Keratinocyte (primary cell): ENCODE results near the gene ZBTB5. TPM values are rescaled to one million over a fixed set of nuclear protein-coding genes. Genes with fewer than 3 reads are reported as not detected.

Experiments used
- DNase-seq: peaks from one replicate; pipeline ENCODE4 v3.0.0-alpha.2; 2011; ENCODE audit warnings: low read depth, missing footprints, low spot score
- FAIRE-seq: peaks from 2 replicates; lab custom pipeline; 2011; peaks lifted over from hg19 to GRCh38; lab: Jason Lieb, UNC
- H2AFZ ChIP-seq: 2 replicates; pipeline ENCODE4 v1.6.0; 2012; ENCODE audit warnings: low read length, control low read depth, inconsistent platforms; ENCODE audit not compliant: control insufficient read depth
- H3K27ac ChIP-seq: 2 replicates; pipeline ENCODE4 v1.5.1; 2011; ENCODE audit warnings: low read length; ENCODE audit not compliant: control insufficient read depth, insufficient read depth
- H3K27me3 ChIP-seq: 3 replicates; pipeline ENCODE4 v1.6.0; 2011; ENCODE audit warnings: low read length; ENCODE audit not compliant: control insufficient read depth, insufficient read depth; ENCODE audit errors: extremely low read depth
- H3K36me3 ChIP-seq, 2 experiments: 2 replicates in 1 of 2; 3 replicates in 1 of 2; pipeline ENCODE4 v1.5.1; 2011; ENCODE audit warnings: low read length in 2 of 2, mild to moderate bottlenecking in 1 of 2; ENCODE audit not compliant: control insufficient read depth in 2 of 2, insufficient read depth in 2 of 2; ENCODE audit errors: extremely low read depth in 1 of 2
- H3K4me1 ChIP-seq: 3 replicates; pipeline ENCODE4 v1.5.1; 2011; ENCODE audit warnings: low read length; ENCODE audit not compliant: control insufficient read depth, insufficient read depth; ENCODE audit errors: extremely low read depth
- H3K4me2 ChIP-seq: 3 replicates; pipeline ENCODE4 v1.6.0; 2011; ENCODE audit warnings: low read depth, low read length; ENCODE audit not compliant: control insufficient read depth, insufficient read depth; ENCODE audit errors: extremely low read depth
- H3K4me3 ChIP-seq, 3 experiments: fragments of 200-600 bp in 1 of 3; sonication (generic) in 1 of 3; 2 replicates in 2 of 3; 3 replicates in 1 of 3; pipeline ENCODE4 v1.5.1; 2011 to 2016; ENCODE audit warnings: low read length in 3 of 3, mild to moderate bottlenecking in 3 of 3, control low read depth in 2 of 3, inconsistent platforms in 1 of 3, low read depth in 1 of 3, mixed read lengths in 1 of 3, mixed run types in 1 of 3, moderate library complexity in 1 of 3; ENCODE audit not compliant: control insufficient read depth in 2 of 3, insufficient read depth in 2 of 3; ENCODE audit errors: extremely low read depth in 1 of 3
- H3K79me2 ChIP-seq: 2 replicates; pipeline ENCODE4 v1.6.0; 2012; ENCODE audit warnings: low read length; ENCODE audit not compliant: control insufficient read depth, insufficient read depth
- H3K9ac ChIP-seq: 3 replicates; pipeline ENCODE4 v1.6.0; 2011; ENCODE audit warnings: low read length; ENCODE audit not compliant: control insufficient read depth, insufficient read depth; ENCODE audit errors: extremely low read depth
- H3K9me1 ChIP-seq: 3 replicates; pipeline ENCODE4 v1.6.0; 2011; ENCODE audit warnings: low read length; ENCODE audit not compliant: control insufficient read depth, insufficient read depth; ENCODE audit errors: extremely low read depth
- H3K9me3 ChIP-seq: 2 replicates; pipeline ENCODE4 v1.5.1; 2012; ENCODE audit warnings: low read depth, low read length; ENCODE audit not compliant: control insufficient read depth
- H4K20me1 ChIP-seq: 3 replicates; pipeline ENCODE4 v1.6.0; 2011; ENCODE audit warnings: low read length; ENCODE audit not compliant: control insufficient read depth, insufficient read depth; ENCODE audit errors: extremely low read depth
- CTCF ChIP-seq, 3 experiments: IDR thresholded peaks in 1 of 3; conservative IDR thresholded peaks in 1 of 3; optimal IDR thresholded peaks in 1 of 3; 2 replicates in 2 of 3; 3 replicates in 1 of 3; pipeline versions ENCODE3 to v1.5.1; 2011; ENCODE audit warnings: low read length in 3 of 3, mild to moderate bottlenecking in 3 of 3, moderate library complexity in 2 of 3, control low read depth in 1 of 3, inconsistent platforms in 1 of 3; ENCODE audit not compliant: insufficient read depth in 2 of 3; ENCODE audit errors: extremely low read depth in 1 of 3
- EZH2 ChIP-seq: IDR thresholded peaks from one replicate; pipeline ENCODE4 v1.6.1; 2012; ENCODE audit warnings: inconsistent platforms, mild to moderate bottlenecking, low read length, moderate library complexity
- dilution Hi-C: fragments of 300-500 bp; cut with MboI; formaldehyde crosslinking; loops from one replicate; pipeline ENCODE4 v1.7.0; 2020; ENCODE audit warnings: low sequenced_read_pairs; ENCODE audit not compliant: extremely low pct_ligation_motif_present
- polyA plus RNA-seq, 5 experiments: library from polyadenylated mRNA; depleted of rRNA in 3 of 5; stranded (reverse) in 3 of 5; stranded (forward) in 1 of 5; unstranded in 1 of 5; fragments of >200 nt; gene quantifications; 1 replicate in 1 of 5; 2 replicates in 3 of 5; 3 replicates in 1 of 5; pipeline versions ENCODE4 v1.2.1 to v1.2.3, GENCODE V29; 2011 to 2012; ENCODE audit warnings: missing spikeins in 2 of 5, low read depth in 1 of 5, low replicate concordance in 1 of 5

Gene ZBTB5
- polyA plus RNA-seq, 1 donor (not counting 4 experiments of a cell fraction or from before 2014, with no cell fraction given) = 12.6 TPM

- no peak for DNase-seq
- Histone ChIP-seq H3K79me2 (peaks cover 78% of the 10 kb centered on the region), H3K9me1 (peaks cover 4% of the 10 kb centered on the region), H4K20me1 (peaks cover 17% of the 10 kb centered on the region), H3K4me3 (no peak overlapping the region), H3K27me3 (no peaks in the 10 kb centered on the region), H3K9me3 (no peaks in the 10 kb centered on the region), H3K4me1 (peaks cover 26% of the 10 kb centered on the region), H3K27ac (no peak overlapping the region), H3K36me3 (peaks cover 5 to 10% of the 10 kb centered on the region in 2 experiments), H3K9ac (no peak overlapping the region), H2AFZ (no peak overlapping the region), H3K4me2 (peak overlapping the region; percentile 40)
- TF ChIP-seq CTCF (optimal IDR thresholded peaks at IDR 0.05 in 1 of 3, IDR thresholded peaks at IDR 0.05 in 1 of 3, conservative IDR thresholded peaks at IDR 0.05 in 1 of 3; ENCODE audit: extremely low read depth in 1 of 3, insufficient read depth in 2 of 3, low read length in 3 of 3) (no peak), EZH2 (no peak)
- no peak for FAIRE-seq
- dilution Hi-C loops = no loop called here
Observed at GRCh38 chr9:37453827-37454226, 11.4 kb downstream of the ZBTB5 start.

DNA sequence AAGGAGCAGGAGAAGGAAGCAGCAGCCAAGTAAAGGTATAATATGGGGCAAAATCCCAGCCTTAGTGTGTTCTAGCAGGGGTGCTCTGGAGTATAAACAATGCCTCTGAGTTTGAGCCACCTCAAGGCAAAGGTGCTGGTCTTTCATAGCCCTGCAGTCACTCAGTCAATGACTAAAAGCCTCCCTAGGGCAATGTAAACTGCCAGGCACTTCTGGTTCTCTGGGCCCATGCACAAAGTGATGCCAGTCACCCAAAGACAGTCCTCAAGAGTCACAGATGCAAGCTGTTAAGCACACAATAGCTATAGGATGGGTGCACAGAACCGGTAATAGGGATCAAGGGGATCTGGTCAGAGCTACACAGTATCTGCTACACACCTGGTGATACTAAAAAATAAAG lies 12.6 kb downstream of the ZBTB5 start:
- H3K27me3 ChIP-seq = no peaks in the 10 kb centered on the region
- H2AFZ ChIP-seq = no peak overlapping the region
- H3K36me3 ChIP-seq = peaks cover 5 to 10% of the 10 kb centered on the region in 2 experiments
- peaks cover 26% of the 10 kb centered on the region for H3K4me1 ChIP-seq
- DNase-seq = no peak
- H3K9me3 ChIP-seq = no peaks in the 10 kb centered on the region
- H4K20me1 ChIP-seq = peaks cover 17% of the 10 kb centered on the region
- H3K4me2 ChIP-seq = no peak overlapping the region
- H3K9me1 ChIP-seq = peaks cover 4% of the 10 kb centered on the region
- no peak overlapping the region for H3K9ac ChIP-seq
- FAIRE-seq = no peak
- dilution Hi-C loops = no loop called here
- H3K27ac ChIP-seq = no peak overlapping the region
- H3K4me3 ChIP-seq = no peak overlapping the region
- TF ChIP-seq CTCF (optimal IDR thresholded peaks at IDR 0.05 in 1 of 3, IDR thresholded peaks at IDR 0.05 in 1 of 3, conservative IDR thresholded peaks at IDR 0.05 in 1 of 3; ENCODE audit: extremely low read depth in 1 of 3, insufficient read depth in 2 of 3, low read length in 3 of 3) (no peak), EZH2 (no peak)
- peaks cover 72% of the 10 kb centered on the region for H3K79me2 ChIP-seq
